Fibroblast of peridontal ligament (primary cell): ENCODE measurements around the gene ISCA2.
"Not testable (repeated sequence)": the region's sequence is repeated elsewhere in the genome, so short reads cannot be mapped to it uniquely, and the experiment has no call there.

Experiments
- DNase-seq: peaks from one replicate; pipeline ENCODE4 v3.0.0-alpha.2; 2010; ENCODE audit errors: extremely low read depth

Gene ISCA2, protein sequence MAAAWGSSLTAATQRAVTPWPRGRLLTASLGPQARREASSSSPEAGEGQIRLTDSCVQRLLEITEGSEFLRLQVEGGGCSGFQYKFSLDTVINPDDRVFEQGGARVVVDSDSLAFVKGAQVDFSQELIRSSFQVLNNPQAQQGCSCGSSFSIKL

GRCh38 chr14:74493343-74494261, at the start of gene ISCA2:
TSS of gene ISCA2 (plus strand) at chr14:74493765. CDS start at chr14:74493775, 10 bp downstream.
- peak; percentile 98 for DNase-seq

DNA sequence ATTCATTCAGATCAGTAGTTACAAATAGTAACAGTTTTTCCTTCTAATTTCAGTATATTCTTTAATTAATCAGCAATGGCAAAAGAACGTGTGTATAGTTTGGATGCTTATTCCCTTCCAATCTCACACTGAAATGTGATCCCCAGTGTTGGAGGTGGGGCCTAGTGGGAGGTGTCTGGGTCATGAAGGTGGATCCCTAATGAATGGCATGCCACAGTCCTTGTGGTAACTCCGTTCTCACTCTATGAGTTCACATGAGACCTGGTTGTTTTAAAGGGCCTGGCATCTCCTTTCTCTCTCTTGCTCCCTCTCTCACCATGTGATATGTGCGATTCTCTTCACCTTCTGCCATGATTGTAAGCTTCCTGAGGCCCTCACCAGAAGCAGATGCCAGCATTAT, 48.7 kb upstream of the ISCA2 start:
- DNase-seq: no peak

DNA sequence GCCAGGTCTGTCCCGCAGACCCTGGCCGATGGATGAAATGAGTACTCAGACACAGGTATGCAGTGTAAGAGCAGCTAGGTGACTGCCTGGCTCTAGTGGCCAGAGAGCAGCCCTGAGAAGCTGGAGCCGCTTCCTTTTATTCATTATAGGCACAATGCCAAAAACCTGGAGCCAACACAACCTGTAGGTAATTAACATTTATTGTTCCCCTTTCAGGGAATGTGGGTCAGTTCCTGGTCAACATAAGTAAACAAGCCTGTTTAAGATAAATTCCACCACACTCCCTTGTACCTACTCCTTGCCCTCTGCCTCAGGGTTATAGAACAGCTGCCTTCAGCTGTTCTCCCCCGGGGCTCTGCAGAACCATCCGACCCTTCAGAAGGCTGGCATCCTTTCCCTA, 39.2 kb upstream of the ISCA2 start:
- DNase-seq: not testable (repeated sequence)

- DNase-seq: no peak
Measured at GRCh38 chr14:74456684-74457564, 36.6 kb upstream of the ISCA2 start.

DNA sequence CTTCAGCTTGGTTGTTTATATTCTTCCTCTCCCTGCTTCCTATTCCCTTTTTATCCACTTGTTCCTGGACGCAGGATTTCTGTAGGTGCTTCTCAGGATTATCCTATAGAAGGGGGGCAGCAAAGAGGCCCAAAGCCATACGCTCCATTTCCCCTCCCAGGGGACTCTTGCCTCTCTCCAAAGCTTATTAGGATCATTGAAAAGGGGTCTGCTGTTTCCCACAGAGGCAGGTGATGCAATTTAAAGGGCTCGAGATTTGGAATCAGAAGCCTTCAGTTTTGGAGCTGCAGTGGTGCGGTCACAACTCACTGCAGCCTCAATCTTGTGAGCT, 36.0 kb upstream of the ISCA2 start:
- no peak for DNase-seq

DNA sequence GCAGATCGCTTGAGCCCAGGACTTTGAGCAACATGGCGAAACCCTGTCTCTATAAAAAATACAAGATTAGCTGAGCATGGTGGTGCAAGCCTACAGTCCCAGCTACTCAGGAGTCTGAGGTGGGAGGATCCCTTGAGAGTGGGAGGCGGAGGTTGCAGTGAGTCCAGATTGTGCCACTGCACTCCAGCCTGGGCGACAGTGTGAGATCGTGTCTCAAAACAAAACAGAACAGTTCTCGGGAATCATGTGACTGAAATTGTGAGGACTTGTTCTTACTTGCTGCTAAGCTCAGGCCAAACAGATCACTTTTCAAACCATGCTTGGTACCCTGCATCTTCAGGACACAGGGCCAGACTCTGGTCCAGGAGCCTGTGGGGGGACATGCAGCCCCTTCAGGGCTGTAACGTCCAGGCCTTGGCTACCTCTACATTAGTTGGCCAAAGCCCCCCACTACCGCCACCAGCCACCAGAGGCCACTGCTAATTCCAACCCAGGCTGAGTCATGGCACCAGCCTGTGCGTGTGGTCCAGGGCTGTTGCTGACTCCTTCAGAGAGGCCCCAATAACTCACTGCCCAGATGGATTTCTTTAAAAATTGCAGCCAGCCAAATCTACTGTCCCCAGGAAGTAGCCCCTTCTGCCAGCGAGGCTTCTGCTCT, 34.1 kb upstream of the ISCA2 start:
- DNase-seq: peak; percentile 57

DNA sequence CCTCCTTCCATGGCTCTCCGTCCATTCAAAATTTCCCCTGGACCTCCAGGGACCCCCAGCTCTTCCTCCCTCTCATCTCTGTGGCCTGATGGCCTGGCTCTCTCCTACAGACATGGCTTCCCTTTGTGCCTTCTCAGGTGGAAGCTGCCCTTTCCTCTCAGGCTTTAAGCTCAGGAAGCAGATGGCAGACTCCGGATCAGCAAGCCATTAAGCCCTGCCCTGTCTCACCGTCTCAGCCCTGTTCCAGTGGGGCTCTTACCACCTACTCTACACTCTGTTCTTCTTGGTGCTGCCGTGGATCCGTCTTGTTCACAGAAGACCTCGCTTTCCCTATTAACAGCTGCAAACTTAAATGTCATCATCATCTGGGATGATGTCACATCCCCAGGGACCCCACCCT, 33.6 kb upstream of the ISCA2 start:
- DNase-seq: no peak

- DNase-seq: no peak
Measured at GRCh38 chr14:74462993-74463392, 30.6 kb upstream of the ISCA2 start.

DNA sequence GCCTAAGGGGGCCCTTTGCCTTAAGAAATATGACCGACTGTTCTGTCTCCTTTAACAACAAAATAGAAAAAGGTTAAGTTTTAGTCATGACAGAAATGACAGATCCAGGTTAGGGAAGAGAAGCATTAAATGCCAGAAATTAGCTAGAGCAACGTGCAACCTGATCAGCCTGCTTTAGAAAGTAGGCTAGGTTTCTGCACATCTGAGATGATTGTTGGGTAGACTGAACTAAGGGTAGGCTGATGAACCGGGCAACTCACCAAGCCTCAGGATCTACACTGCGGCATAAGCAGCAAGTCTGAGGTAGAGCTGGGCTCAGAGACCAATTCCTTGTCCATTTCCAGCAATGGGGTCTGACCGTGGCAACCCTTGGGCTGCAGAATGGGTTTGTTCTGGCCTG, 29.9 kb upstream of the ISCA2 start:
- DNase-seq: no peak

- DNase-seq: no peak
Measured at GRCh38 chr14:74464785-74465184, 28.8 kb upstream of the ISCA2 start.

- no peak for DNase-seq
Measured at GRCh38 chr14:74465335-74465734, 28.2 kb upstream of the ISCA2 start.

- no peak for DNase-seq
Measured at GRCh38 chr14:74468513-74468912, 25.1 kb upstream of the ISCA2 start.

- no peak for DNase-seq
Measured at GRCh38 chr14:74469548-74470518, 23.7 kb upstream of the ISCA2 start.

DNA sequence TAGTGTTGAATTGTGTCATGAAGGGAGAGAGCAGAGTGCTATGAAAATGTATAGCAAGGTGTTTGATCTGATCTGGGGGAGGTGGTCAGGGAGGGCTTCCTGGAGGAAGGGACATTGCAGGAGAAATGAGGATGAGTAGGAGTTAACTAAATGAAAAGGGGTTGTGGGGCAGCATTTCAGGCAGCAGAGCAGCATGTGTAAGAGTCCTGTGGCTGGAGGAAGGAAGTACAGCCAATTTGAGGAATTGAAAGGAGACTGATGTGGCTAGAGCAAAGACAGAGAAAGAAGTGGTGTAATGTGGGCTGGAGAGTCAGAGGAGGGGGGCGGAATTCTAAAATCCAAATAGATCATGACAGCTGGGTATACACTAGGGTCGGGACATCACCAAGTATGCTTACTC, 21.0 kb upstream of the ISCA2 start:
- no peak for DNase-seq

DNA sequence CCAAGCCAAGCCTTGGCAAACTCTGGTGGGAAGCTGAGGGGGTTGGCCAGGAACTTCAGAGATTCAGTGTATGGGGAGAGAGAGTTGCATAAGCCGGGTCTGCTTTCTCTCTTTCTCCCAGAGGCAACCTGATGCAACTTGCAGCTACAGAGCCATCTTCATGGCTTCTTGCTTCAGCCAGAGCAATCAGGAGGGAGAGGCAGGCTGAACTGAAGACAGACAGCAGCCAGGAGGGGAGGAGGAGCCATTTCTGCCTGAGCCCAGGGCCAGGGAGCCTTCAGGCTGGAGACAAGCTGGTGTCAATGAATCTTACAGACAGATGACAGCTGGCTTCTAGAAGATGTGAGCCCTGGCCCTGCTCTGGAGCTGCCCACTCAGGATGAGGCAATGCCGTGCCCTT, 19.2 kb upstream of the ISCA2 start:
- DNase-seq: no peak

DNA sequence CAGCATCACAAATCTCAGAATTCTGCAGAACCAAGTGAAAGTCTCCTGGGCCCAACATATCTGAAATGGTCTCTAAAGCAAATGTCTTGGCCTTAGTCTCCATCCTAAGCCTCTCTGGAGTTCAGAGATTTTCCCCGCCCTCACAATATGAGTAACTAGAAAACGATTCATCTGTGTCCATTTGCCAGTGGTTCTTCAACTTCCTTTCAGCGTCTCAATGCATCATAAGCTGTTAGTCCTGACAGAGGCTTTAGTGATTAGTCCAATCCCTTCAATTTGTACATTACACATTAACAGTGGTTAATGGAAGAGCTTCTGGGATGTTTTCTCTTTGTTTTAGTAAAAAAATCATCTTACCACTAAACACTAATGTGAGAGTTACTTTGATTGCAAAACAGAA, 17.9 kb upstream of the ISCA2 start:
- DNase-seq: peak; percentile 75

GRCh38 chr14:74476107-74476506, 17.5 kb upstream of the ISCA2 start:
- no peak for DNase-seq

DNA sequence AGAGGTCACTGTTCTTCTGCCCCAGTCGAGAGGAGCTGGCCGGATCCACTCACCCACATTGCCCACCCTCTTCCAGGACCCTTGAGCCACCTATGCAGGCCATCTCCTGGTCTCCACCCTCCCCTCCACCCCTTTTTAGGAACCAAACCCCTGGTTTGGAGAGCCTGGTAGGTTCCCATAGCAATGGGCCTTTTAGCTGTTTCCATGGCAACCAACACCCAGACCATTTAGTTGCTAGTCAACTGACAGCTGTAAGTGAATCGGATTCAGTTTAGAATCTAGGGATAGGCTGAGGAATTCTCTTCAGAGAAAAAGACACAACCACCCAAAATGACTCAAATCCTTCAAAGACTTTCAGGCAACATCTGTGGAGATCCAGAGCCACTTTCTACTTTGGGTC, 17.0 kb upstream of the ISCA2 start:
- DNase-seq: no peak

DNA sequence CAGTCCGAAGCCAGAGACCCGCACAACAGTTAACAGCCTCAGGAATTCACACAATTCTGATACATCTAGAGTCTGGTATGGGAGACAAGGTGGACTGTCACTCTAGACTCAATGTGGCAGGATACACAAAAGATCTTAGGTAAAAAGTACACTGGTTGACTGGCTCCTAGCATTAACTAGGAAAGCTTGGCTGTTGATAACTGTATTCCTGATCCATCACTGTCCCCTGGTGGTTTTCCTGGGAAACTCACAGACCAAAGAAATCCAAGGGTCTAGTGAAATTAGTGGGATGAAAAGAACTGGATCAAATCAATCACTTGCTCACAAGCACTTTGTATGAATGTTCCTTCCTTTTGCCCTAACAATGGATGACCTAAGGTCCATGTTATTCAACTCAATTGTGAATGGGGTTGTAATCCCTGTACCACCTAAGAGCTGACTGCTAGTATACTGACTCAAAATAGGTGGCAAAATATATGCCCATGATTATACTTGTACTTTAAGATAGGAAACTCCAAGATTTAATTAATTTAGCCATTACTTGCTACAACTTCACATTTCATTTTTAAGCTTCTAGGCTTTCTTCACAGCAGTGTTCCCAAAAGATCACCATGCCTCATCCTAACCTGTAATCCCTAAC, 14.4 kb upstream of the ISCA2 start:
- DNase-seq: peak; percentile 50

DNA sequence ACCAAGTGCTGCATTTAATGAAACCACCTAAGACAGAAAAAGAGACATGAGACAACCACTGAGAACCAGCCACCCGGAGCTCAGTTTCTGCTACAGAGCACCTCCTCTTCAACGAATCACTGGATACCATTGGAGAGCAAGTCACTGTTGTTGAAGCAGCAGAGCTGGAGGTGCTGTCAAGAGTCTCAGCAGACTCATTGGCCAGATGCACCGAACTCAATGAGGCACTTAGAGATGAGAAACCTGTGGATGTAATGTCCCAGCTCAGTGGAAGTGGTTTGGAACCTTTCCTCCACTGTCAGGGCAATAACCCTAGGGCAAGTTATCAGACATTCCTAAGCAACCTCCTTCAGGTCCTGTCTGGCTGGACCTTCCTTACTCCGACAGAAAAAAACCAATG, 13.5 kb upstream of the ISCA2 start:
- DNase-seq: no peak
